Measurements from ENCODE around the gene MYL2. TPM values are rescaled to one million over a fixed set of nuclear protein-coding genes. Genes with fewer than 3 reads are reported as not detected.

Gene MYL2
- polyA plus RNA-seq, 1 experiment, result not detected

GRCh38 chr12:110874351-110874750 is 46.0 kb downstream of the MYL2 start:
- no peak for DNase-seq (ENCODE audit: low read depth)
- no peak for TF ChIP-seq CTCF (IDR thresholded peaks at IDR 0.05; ENCODE audit: insufficient read depth, low read depth, low read length)
- Histone ChIP-seq H3K36me3 (ENCODE audit: control insufficient read depth, insufficient read depth, low read length) (no peaks in the 10 kb centered on the region), H3K4me3 (ENCODE audit: low read depth, low read length) (no peak overlapping the region), H3K27me3 (ENCODE audit: control insufficient read depth, insufficient read depth, low read length) (peaks cover 1% of the 10 kb centered on the region; the same call in 1 of the 2 replicates)
- POLR2A ChIA-PET, result no interaction called here
- CTCF ChIA-PET, result no interaction called here

GRCh38 chr12:110872100-110872499 is 48.3 kb downstream of the MYL2 start:
- H3K4me3 ChIP-seq (ENCODE audit: low read depth, low read length), result no peak overlapping the region
- DNase-seq (ENCODE audit: low read depth), result no peak
- no peaks in the 10 kb centered on the region for H3K36me3 ChIP-seq (ENCODE audit: control insufficient read depth, insufficient read depth, low read length)
- ChIA-PET CTCF (no interaction called here), POLR2A (no interaction called here)
- H3K27me3 ChIP-seq (ENCODE audit: control insufficient read depth, insufficient read depth, low read length), result peaks cover 1% of the 10 kb centered on the region; the same call in 1 of the 2 replicates
- TF ChIP-seq CTCF (IDR thresholded peaks at IDR 0.05; ENCODE audit: insufficient read depth, low read depth, low read length), result no peak

- H3K4me3 ChIP-seq (ENCODE audit: low read depth, low read length), result no peak overlapping the region
- ChIA-PET CTCF (no interaction called here), POLR2A (no interaction called here)
- H3K36me3 ChIP-seq (ENCODE audit: control insufficient read depth, insufficient read depth, low read length), result no peaks in the 10 kb centered on the region
- TF ChIP-seq CTCF (IDR thresholded peaks at IDR 0.05; ENCODE audit: insufficient read depth, low read depth, low read length), result no peak
- H3K27me3 ChIP-seq (ENCODE audit: control insufficient read depth, insufficient read depth, low read length), result no peaks in the 10 kb centered on the region
- no peak for DNase-seq (ENCODE audit: low read depth)
These were observed 50.6 kb downstream of the MYL2 start for GRCh38 chr12:110869803-110870202.

GRCh38 chr12:110869026-110869425 is 51.4 kb downstream of the MYL2 start:
- no peak for DNase-seq (ENCODE audit: low read depth)
- no peak for TF ChIP-seq CTCF (IDR thresholded peaks at IDR 0.05; ENCODE audit: insufficient read depth, low read depth, low read length)
- no peaks in the 10 kb centered on the region for H3K36me3 ChIP-seq (ENCODE audit: control insufficient read depth, insufficient read depth, low read length)
- H3K27me3 ChIP-seq (ENCODE audit: control insufficient read depth, insufficient read depth, low read length), result no peaks in the 10 kb centered on the region
- no peak overlapping the region for H3K4me3 ChIP-seq (ENCODE audit: low read depth, low read length)
- ChIA-PET CTCF (no interaction called here), POLR2A (no interaction called here)

GRCh38 chr12:110865521-110865920 is 54.9 kb downstream of the MYL2 start:
- no peak for TF ChIP-seq CTCF (IDR thresholded peaks at IDR 0.05; ENCODE audit: insufficient read depth, low read depth, low read length)
- H3K27me3 ChIP-seq (ENCODE audit: control insufficient read depth, insufficient read depth, low read length), result no peaks in the 10 kb centered on the region; the same call in 1 of the 2 replicates
- CTCF ChIA-PET, result interaction anchor here (2.4 kb wide), 1 partner anchor 23 kb away, joined by 10 read pairs; no protein-coding TSS in a partner anchor
- DNase-seq (ENCODE audit: low read depth), result no peak
- POLR2A ChIA-PET, result no interaction called here
- H3K36me3 ChIP-seq (ENCODE audit: control insufficient read depth, insufficient read depth, low read length), result no peaks in the 10 kb centered on the region
- no peak overlapping the region for H3K4me3 ChIP-seq (ENCODE audit: low read depth, low read length)
